Measurements from ENCODE around the gene ADA.

The ADA gene

DNA sequence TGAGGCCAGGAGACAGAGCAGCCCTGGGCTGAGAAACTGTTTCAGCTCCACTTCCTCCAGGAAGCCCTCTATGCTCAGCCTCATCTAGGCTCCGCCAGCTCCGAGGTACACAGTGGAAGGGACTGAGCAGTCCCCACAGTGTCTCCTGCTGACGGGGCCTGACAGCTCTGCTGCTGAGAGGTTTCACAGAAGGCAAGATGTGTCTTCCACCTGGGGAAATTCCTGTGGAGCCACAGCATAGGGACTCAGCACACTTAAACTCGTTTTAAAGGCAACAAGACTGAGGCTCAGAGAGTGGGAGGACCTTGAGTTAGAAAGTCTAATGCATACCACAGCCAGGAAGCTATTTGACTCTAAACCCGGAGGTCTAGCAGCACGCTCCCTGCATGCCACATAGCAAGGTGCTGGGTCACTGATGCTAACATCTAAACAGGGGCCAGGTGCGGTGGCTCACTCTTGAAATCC lies 6.8 kb downstream of the ADA start:
- no peak for DNase-seq (ENCODE audit: low read depth, low spot score)

DNA sequence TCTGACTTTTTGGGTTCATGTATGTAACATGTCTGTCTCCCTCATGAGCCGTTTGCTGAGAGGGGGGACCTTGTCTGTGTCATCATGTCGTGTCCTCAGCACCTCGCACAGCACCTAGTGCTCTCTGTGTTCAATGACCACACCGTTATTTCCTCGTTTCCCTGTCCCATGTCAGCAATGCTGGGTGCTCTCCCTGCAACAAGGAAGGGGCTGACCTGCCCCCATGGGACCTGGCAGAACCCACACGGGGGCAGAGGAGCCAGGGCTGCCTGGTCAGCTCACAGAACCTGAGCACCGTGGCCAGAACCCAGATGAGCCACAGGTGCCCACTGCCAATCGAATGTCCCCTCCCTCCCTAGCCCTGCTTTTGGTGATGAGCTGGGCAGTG lies 7.3 kb downstream of the ADA start:
- no peak for DNase-seq (ENCODE audit: low read depth, low spot score)

DNA sequence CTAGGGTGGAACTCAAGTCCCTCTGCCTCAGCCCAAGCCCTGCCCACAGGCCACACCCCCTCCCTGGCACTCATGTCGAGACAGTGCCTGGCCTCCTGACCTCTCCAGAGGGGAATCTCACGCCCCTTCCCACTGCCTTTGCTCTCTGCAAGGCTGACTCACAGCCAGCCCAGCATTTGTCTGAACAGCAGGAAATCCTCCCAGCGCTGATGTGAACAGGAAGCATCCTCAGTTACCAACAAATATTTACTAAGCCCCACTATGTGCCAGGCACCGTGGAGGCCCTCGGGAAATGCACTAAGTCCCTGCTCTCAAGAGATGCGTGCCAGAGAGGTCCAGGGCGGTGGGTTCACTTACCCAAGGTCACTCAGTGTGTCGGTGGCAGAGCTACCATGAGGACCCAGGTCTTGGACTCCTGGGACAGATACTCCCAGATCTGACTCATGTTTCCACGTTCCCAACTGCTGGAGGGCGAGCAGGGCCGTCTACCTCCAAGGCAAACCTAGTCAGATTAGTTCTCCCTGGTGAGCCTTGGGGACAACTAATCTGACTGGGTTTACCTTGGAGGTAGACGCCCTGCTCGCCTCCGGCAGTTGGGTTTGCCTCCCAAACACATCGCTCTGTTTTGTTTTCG lies 7.8 kb downstream of the ADA start:
- no peak for DNase-seq (ENCODE audit: low read depth, low spot score)

DNA sequence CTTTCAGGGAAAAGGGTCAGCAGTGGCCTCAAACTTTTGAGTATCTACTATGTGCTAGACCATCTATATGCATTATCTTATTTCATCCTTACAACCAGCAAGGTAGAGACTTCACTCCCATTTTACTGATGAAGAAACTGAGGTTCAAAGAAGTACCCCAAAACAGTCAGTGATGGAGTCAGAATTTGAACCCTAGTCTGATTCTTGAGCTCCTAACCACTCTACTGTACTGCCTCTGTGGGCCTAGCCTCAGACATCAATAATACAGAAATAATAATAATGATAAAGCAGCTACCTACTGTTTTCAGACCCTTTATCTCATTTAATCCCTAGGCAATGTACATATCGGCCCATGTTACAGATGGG lies 8.4 kb downstream of the ADA start:
- no peak for DNase-seq (ENCODE audit: low read depth, low spot score)

DNA sequence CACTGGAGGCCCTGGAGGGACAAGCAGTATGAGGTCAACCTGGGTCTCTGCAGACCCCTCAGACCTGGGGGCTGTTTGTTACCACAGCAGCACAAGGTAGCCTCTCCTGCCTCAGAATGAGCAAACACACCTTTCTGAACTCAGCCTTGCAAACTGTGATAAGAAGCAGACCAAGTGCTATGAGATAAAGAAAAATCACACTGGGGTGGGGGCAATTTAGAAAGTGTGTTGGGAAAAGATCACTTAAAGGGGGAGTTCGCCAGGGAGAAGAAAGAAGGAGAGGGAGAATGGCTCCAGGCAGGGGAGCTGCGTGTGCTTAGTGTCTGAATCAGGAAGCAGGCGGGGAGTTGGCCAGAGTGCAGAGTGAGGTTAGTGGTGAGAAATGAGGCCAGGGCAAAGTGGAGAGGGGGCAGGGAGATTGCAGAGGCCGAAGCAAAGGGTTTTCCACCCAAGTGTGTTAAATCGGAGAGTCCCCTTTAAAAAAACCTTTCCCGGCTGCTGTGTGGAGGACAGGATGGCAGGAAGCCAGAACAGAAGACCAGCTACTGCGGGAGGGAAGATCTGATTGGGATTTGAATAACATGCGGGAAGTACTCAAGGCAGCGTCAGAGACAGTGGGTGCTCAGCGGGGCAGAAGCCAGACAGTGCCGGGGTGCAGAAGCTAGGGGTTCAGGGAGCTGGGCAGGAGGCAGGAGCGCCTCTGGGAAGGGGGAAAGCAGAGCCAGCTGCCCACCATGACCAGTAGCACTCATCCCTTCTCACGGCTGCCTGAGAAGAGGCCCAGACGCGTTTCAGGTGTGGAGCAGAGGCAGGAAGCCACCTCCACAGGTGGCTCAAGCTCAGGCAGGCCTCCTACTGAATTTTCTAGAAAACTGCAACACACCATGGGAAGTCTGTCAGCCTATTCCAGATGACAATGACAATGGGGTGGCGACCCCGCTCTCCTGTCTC lies 9.0 kb downstream of the ADA start:
- DNase-seq (ENCODE audit: low read depth, low spot score): no peak

DNA sequence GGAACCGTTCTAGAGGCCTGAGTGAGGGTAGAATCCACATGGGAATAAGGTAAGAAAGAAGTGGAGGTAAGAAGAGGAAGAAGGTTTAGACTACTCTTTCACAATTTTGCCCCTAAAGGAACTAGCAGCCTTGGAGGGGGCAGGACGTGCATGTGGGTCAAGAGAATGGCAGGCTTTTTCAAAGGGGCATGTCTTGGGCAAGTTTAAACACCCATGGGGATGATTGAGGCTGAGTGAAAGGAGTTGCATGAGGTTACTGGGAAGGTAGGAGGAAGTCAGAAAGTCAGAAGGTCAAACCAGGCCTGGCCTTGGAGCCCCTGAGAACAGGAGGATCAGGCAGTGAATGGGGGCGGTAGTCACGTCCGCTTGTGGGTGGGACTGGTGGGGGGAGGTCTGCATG lies 10.2 kb downstream of the ADA start:
- DNase-seq (ENCODE audit: low read depth, low spot score): no peak

DNA sequence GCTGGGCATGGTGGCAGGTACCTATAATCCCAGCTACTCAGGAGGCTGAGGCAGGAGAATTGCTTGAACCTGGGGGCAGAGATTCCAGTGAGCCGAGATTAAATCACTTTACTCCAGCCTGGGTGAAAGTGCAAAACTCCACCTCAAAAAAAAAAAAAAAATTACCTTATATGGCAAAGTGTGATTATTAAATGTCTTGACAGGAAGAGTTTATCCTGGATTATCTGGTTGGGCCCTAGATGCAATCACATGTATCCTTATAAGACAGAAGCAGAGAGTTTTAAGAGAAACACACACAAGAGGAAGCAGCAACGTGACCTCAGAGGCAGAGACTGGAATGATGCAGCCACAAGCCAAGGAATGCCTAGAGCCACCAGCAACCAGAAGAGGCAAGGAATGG lies 11.0 kb downstream of the ADA start:
- DNase-seq (ENCODE audit: low read depth, low spot score): no peak

DNA sequence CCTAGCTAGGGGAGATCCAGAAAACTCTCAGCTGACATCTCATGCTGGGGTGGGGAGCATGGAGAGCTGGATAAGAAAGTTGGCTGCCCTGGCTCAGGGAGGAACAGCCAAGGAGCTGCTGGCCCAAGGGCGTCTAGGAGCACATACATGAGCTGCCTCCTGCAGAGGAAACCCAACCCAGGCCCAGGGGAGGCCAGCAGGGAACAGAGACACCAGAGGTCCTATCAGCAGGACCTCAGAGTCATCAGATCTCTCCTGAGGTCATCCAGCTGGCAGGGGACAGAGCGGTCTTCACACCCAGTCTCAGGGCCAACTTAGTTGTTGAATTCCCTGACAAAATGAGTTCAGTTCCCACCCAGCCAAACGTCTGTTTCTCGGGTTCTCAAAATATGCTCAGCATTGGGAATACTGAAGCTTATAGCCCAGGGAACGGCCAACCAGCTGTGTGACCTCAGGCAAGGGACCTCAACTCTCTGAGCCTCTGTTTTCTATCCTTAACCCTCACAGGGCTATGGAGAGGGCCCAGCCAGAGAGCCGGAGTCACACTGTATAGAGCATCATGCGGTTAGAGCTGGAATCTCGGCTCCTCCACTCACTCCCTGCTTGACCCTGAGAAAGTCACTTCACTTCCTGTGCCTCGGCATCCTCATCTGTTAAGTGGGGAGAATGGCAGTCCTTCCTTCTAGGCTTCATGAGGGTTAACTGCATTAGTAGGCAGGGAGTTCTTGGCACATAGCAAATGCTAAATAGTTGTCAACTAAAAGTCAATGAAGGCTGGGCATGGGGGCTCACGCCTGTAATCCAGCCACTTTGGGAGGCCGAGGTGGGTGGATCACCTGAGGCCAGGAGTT lies 13.8 kb downstream of the ADA start:
- DNase-seq (ENCODE audit: low read depth, low spot score): no peak

DNA sequence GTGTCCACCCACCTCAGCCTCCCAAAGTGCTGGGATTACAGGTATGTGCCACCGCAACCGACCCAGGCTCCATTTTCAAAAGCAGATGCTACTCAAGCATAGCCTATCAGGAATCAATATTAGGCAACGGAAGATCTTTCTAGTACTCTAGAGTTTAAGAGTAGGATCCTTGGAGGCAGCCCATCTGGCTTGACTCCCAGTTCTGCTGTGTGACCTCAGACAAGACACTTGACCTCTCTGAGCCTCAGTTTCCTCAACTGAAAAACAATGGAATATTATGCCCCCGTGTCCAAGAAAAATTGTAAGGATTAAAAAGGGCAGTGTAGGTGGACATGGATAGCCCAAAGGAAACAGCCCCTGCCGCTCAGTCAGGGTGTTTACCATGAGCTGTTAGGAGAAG lies 14.5 kb downstream of the ADA start:
- DNase-seq (ENCODE audit: low read depth, low spot score): no peak

DNA sequence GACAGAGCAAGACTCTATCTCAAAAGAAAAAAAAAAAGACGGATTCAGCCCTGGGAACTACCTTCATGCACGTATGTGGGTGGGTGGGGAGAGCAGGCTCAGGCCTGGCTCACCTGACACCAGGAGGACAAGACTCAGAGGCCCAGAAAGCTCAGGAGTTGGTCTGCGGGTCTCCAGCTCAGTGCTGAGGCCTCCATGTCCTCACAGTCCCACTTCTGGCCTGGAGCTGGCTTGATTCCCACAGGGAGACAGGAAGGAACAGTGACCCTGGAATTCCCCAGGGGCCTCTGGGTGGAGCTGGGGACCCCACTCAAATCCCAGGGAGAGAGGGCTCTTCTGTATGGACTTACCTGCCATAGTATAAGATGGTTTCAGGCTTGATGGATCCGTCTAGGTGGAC lies 15.6 kb downstream of the ADA start:
- DNase-seq (ENCODE audit: low read depth, low spot score): no peak

DNA sequence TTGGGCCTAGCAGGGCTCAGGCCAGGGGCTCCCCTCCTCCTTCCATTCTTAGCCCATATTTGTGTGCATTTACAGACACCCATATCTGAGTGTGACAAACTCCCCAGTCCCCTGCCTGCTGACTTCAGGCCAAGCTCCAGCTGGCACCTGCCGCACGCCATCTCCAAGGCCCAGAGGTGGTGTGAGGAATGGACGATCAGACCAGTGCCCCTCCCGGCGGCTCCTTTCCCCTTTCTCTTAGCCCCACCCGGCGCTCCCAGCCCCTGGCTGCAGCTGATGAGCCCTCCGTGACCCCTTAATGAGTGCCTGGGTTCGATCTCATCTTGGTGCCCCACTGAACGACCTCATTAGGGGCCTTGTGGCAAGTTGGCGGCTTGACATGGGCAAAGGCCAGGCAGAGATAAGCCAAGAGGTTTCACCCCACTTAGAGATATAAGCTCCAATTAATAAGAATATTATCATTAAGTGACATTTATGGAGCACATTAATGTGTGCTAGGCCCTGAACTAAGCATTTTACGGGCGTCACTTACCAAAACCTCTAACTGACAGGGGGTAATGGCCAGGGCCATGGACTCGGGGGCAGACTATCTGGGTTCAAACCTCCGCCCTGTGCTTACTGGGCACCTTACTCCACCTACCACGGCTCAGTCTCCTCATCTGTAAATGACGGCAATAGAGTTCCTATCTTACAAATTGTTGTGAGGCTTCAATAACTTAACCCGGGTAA lies 17.5 kb downstream of the ADA start:
- no peak for DNase-seq (ENCODE audit: low read depth, low spot score)

DNA sequence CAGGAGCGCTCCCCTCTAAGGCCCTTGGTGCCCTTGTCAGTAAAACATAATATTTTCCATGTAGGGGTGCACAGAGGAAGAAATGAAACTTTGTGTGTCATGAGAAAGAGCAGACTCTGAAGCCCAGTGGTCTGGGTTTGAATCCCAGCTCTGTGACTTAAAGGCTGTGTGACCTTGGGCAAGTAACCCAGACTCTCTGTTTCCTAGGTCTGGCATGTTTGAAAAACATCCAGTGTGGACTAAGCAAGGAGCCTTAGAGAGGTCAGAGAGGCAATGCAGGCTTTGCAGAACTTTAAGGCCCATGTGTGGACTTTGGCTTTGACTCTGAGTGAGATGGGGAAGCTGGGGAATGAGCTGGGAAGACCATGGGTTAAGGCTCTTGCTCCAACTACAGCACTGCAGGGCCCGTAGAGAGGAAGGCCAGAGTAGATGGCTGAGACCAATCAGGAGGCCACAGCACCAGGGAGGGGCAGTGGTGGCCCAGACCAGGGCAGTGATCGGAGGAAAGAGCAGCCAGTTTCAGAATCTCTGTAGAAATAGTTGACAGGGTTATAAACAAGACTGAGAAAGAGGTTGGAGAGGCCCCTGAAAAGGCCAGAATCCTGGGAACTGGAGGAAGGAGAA lies 18.2 kb downstream of the ADA start:
- no peak for DNase-seq (ENCODE audit: low read depth, low spot score)

DNA sequence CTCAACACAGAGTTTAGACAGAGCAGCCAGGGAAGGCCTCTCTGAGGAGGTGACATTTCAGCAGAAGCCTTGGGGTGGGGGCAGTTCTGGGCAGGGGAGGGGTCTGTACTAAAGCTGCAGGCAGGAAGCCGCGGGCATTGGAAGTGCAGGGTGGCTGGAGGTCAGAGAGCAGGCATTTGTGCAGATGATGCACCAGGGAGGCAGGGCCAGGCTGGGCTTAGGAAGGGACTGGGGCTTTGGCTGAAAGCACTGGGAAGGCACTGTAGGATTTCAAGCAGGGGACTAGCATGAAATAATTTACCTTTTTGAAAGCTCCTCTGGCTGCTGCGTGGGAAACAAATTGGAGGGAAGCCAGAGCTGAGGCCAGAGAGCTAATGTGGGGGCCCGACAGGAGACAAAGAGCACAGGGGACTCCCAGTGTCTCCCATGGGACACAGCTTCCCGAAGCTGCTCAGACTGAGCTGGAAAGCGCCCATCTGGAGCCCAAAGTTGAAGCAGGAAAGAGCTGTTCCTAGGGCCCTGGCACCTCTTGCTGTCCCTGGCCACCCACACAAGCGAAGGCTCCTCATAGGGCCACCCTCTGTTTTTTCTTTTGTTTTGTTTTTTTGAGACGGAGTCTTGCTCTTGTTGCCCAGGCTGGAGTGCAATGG lies 19.3 kb downstream of the ADA start:
- no peak for DNase-seq (ENCODE audit: low read depth, low spot score)

DNA sequence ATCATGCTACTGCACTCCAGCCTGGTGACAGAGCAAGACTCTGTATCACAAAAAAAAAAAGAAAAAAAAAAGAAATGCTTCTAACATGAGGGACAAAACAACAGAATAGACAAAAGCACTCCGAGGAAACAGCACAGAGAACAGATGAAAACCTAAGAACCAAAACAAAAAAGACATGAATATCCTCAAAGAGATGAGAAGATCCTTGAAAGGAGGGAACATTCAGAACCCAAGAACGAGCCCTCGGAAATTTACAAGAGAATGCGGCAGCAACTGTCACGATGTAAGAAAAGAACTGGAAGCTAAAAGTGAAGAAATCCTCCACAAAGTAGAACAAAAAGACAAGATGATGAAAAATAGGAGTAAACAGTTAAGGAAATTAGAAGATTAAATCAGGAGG lies 21.2 kb downstream of the ADA start:
- no peak for DNase-seq (ENCODE audit: low read depth, low spot score)

DNA sequence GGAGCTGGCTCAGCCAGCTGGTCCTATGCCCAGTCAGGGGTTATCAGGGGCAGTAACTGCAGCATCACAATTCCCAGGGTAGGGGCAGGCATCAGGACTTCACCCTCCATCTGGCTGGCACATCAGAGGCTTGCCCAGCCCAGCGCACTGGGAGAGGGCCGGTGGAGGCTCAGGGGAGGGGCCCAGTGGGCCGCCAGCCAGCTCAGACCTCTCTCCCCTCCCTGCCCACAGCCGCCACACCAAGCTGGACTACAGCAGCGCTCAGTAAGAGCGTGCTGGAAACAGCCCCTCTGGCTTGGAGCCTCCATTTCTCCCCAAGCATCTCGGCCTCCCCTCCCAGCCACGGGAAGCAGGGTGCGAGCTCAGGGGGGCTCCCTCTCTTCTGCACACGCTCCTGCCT lies 22.0 kb downstream of the ADA start:
- no peak for DNase-seq (ENCODE audit: low read depth, low spot score)

DNA sequence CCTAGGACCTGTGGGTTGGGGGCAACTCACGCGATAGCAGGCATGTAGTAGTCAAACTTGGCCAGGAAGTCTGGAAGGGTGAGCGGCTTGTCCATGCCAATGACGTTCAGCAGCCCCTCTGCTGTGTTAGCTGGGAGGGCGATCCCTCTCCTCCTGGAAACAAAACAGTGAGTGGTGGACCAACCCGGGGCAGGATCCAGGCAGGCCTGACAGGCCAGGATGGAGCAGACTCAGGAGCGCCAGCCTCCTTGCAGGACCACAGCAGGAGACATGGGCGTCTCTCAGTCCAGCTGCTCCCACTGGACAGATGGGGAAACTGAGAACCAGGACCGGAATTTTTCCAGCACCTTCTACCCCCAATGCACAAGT lies 22.5 kb downstream of the ADA start:
- no peak for DNase-seq (ENCODE audit: low read depth, low spot score)

DNA sequence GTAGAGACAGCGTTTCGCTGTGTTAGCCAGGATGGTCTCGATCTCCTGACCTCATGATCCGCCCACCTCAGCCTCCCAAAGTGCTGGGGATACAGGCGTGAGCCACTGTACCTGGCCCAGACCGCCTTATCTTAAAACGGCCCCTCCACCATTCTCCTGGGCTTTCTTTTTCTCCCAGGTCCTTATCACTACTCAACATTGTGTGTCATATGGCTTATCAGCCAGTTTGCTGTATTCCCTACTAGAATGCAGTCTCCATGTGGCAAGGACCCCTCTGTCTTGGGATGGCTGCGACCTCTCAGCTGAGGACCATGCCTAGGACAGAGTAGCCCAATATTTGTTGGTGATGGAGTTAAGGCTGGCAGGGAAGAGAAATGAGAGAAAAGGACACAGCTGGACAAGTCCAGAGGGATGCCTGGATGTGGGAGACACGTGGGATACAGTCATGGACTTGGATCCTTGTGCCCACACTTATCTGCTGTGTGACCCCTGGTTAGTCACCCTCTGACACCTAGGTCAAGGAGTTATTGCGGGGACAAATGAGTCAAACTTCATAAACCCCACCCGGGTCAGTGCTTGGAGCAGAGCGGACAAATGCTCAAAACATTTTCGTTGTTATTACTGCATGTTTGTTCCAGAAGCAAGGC lies 24.0 kb downstream of the ADA start:
- DNase-seq (ENCODE audit: low read depth, low spot score): no peak

DNA sequence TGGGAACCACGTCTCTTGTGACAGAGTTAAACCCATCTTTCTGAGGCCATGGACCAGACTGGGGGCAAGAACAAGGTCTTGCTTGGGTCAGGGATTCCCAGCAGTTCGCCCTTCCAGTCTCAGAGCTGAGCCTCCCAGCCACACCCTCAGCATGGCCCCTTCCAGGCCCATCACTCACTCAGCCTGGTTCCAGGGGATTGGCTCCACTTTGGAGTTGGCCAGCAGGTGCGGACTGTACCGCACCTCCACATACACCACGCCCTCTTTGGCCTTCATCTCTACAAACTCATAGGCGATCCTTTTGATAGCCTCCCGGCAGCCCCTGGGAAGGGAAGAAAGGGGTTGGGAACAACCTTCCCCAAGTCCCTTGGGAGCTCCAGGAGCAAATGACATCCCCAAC lies 25.2 kb downstream of the ADA start:
- no peak for DNase-seq (ENCODE audit: low read depth, low spot score)

DNA sequence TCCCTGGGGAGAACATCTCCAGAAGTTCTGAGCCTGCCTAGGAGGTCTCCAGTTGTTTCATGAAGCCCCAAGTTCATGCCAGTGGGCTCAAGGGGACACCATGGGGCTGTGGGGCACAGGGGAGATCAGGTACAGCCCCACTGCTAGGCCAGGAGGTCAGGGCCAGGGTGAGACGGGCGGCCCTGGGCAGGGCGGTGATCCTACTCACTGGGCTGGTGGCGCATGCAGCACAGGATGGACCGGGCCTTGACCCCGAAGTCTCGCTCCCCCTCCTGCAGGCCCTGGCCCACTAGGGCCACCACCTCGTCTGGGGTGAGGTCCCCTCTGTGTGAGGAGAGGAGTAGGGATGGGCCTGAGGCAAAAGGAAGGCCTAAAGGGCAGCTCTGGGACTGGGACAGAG lies 26.1 kb downstream of the ADA start:
- no peak for DNase-seq (ENCODE audit: low read depth, low spot score)

DNA sequence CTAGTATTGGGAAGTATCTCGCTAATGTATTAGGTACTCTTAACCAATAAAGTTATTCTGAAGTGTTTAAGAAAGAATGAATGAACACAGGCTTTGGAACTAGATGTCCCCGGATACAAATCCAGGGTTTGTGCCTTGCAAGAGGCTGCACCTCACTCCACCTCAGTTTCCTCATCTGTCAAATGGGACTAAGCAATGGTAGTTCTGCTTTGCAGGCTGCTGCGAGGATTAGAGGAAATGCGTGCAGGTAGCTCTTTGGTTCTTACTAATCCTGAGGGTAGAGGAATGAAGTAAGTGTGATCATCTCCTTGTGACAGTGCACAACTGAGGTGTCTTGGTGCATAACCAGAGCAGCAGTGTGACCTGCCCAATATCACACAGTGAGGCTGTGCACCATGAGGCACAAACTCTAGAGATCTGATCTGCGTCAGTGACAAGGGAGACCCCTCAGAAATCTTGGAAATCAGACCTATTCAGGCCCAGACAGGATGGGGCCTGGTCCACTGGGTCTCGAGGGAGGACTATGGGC lies 26.7 kb downstream of the ADA start:
- no peak for DNase-seq (ENCODE audit: low read depth, low spot score)

Measured in activated naive CD8-positive, alpha-beta T cell treated with anti-CD3 and anti-CD28 coated beads, Interleukin-2, amount 50 U/mL, for 16 hours (primary cell).